GM21360 (cell line): ENCODE measurements around the gene HOXB4.

Experiments
- ATAC-seq: cut with Tn5 transposase; IDR thresholded peaks from one replicate; pipeline ENCODE4 v1.9.1; 2021; ENCODE audit warnings: mild to moderate bottlenecking, moderate library complexity; ENCODE audit not compliant: unreplicated experiment

The HOXB4 gene

GRCh38 chr17:48575066-48575582, 3.0 kb downstream of the HOXB4 start:
- ATAC-seq = no peak

GRCh38 chr17:48574505-48575065, 3.6 kb downstream of the HOXB4 start:
- no peak for ATAC-seq

- no peak for ATAC-seq
These were observed 6.2 kb downstream of the HOXB4 start for GRCh38 chr17:48571826-48572417.

GRCh38 chr17:48571024-48571818, 6.9 kb downstream of the HOXB4 start:
- no peak for ATAC-seq

GRCh38 chr17:48570325-48571023, 7.7 kb downstream of the HOXB4 start:
- ATAC-seq = no peak

- no peak for ATAC-seq
These were observed 8.4 kb downstream of the HOXB4 start for GRCh38 chr17:48569674-48570324.

- no peak for ATAC-seq
These were observed 8.9 kb downstream of the HOXB4 start for GRCh38 chr17:48569240-48569582.

- no peak for ATAC-seq
These were observed 9.5 kb downstream of the HOXB4 start for GRCh38 chr17:48568499-48569239.

- no peak for ATAC-seq
These were observed 10.3 kb downstream of the HOXB4 start for GRCh38 chr17:48567646-48568354.

GRCh38 chr17:48567209-48567608, 10.9 kb downstream of the HOXB4 start:
- ATAC-seq = no peak

- no peak for ATAC-seq
These were observed 11.4 kb downstream of the HOXB4 start for GRCh38 chr17:48566717-48567116.

GRCh38 chr17:48565925-48566710, 12.0 kb downstream of the HOXB4 start:
- ATAC-seq = no peak

- no peak for ATAC-seq
These were observed 13.1 kb downstream of the HOXB4 start for GRCh38 chr17:48565022-48565554.

GRCh38 chr17:48564188-48565021, 13.7 kb downstream of the HOXB4 start:
- no peak for ATAC-seq

GRCh38 chr17:48563867-48564187, 14.3 kb downstream of the HOXB4 start:
- ATAC-seq = no peak

GRCh38 chr17:48563385-48563838, 14.7 kb downstream of the HOXB4 start:
- ATAC-seq = no peak

- ATAC-seq = no peak
These were observed 15.2 kb downstream of the HOXB4 start for GRCh38 chr17:48562934-48563333.
